ENCODE data around the gene SARDH. TPM values are rescaled to one million over a fixed set of nuclear protein-coding genes. Genes with fewer than 3 reads are reported as not detected.
A peak's percentile ranks its signal among the peaks of the same experiment; 100 is the strongest.

SARDH gene
- total and polyA plus RNA-seq, 2 donors (not counting 1 experiment from before 2014, with no cell fraction given): 0.03 to 0.07 TPM

DNA sequence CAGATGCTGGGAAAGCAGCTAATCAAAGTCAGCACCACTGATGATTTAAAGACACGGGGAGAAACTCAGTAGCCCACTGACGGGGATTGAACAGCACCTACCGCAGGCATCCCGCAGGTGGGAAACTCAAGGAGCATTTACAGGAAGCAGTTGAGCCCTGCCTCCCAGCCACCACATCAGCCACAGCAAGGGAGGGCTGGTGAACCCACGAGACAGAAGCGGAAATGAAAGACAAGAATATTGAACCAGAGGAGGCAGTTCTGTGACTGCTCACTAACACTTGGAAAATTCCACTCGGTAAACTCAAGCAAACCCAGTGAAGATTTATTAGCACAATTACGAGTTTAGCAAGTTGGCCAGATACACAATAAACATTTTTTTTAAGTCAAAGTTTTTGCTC, 118.4 kb downstream of the SARDH start:
- Mint-ChIP-seq H3K27ac (no peak overlapping the region), H3K9me3 (ENCODE audit: insufficient read depth) (no peaks in the 10 kb centered on the region), H3K27me3 (peaks cover 26% of the 10 kb centered on the region), H3K4me1 (peaks cover 12% of the 10 kb centered on the region), H3K4me3 (peak overlapping the region; percentile 21)
- Histone ChIP-seq H3K36me3 (replicated peaks in 1 of 2; ENCODE audit: control extremely low read depth in 1 of 2, control insufficient read depth in 1 of 2, extremely low read depth in 1 of 2, insufficient read depth in 2 of 2, low read length in 1 of 2) (no peaks in the 10 kb centered on the region), H3K4me3 (ENCODE audit: control extremely low read depth in 1 of 5, extremely low read depth in 1 of 5, insufficient read depth in 1 of 5, low read depth in 2 of 5, low read length in 4 of 5) (no peak overlapping the region), H3K27me3 (replicated peaks in 1 of 4; ENCODE audit: control extremely low read depth in 1 of 4, control insufficient read depth in 3 of 4, insufficient read depth in 4 of 4, low read length in 3 of 4) (peaks cover 0 to 31% (median 4%) of the 10 kb centered on the region in 4 experiments), H3K9me3 (ENCODE audit: control extremely low read depth in 1 of 3, control insufficient read depth in 2 of 3, insufficient read depth in 1 of 3, low read length in 2 of 3) (peaks cover 0 to 8% (median 0%) of the 10 kb centered on the region in 3 donors), H3K9ac (ENCODE audit: low read length) (no peak overlapping the region), H2AFZ (ENCODE audit: insufficient read depth, low read depth, low read length, poor library complexity, severe bottlenecking) (no peak overlapping the region), H3K4me1 (ENCODE audit: control insufficient read depth in 2 of 2, insufficient read depth in 2 of 2, low read length in 2 of 2) (peaks cover 7 to 9% of the 10 kb centered on the region in 2 donors), H3K79me2 (ENCODE audit: control insufficient read depth, insufficient read depth, low read length) (no peaks in the 10 kb centered on the region), H4K20me1 (ENCODE audit: control insufficient read depth, insufficient read depth, low read length, poor library complexity, severe bottlenecking) (no peaks in the 10 kb centered on the region), H3K27ac (ENCODE audit: low read length in 2 of 2) (no peak overlapping the region), H3K4me2 (replicated peaks; ENCODE audit: low read depth, low read length, poor library complexity, severe bottlenecking) (peak overlapping the region; percentile 30)
- WGBS (ENCODE audit: insufficient coverage): 3% methylated on average over 7 of the region's 8 CpGs
- CTCF ChIA-PET: no interaction called here
- POLR2A ChIA-PET: no interaction called here
- ATAC-seq (ENCODE audit: low read depth) (no peak), DNase-seq (peak; percentile 56)
- TF ChIP-seq EZH2 (IDR thresholded peaks at IDR 0.05; ENCODE audit: borderline replicate concordance, insufficient read depth, low read depth, low read length, poor library complexity, severe bottlenecking) (no peak), CTCF (IDR thresholded peaks at IDR 0.05) (no peak)
- intact Hi-C loops (cut with micrococcal nuclease): no loop called here

DNA sequence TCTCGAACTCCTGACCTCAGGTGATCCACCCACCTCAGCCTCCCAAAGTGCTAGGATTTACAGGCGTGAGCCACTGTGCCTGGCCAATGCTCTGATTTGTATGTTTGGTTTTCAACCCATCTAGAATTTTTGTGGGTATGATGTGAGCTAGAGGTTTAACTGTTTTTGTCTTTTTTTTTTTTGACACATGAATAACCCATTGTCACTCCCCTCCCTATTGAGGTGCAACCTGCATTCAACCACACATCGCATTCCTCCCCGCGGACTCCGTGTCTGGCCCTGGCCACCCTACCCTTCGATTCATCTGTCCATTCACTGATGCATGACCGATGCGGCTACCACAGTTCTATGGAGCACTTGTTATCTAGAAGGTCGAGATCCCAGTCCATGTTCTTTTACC, 119.4 kb downstream of the SARDH start:
- Mint-ChIP-seq H3K9me3 (ENCODE audit: insufficient read depth) (no peaks in the 10 kb centered on the region), H3K4me1 (peaks cover 12% of the 10 kb centered on the region), H3K27ac (peak overlapping the region; percentile 28), H3K4me3 (no peak overlapping the region), H3K27me3 (peaks cover 30% of the 10 kb centered on the region)
- Histone ChIP-seq H2AFZ (ENCODE audit: insufficient read depth, low read depth, low read length, poor library complexity, severe bottlenecking) (no peak overlapping the region), H3K4me3 (ENCODE audit: control extremely low read depth in 1 of 5, extremely low read depth in 1 of 5, insufficient read depth in 1 of 5, low read depth in 2 of 5, low read length in 4 of 5) (no peak overlapping the region), H4K20me1 (ENCODE audit: control insufficient read depth, insufficient read depth, low read length, poor library complexity, severe bottlenecking) (no peaks in the 10 kb centered on the region), H3K36me3 (replicated peaks in 1 of 2; ENCODE audit: control extremely low read depth in 1 of 2, control insufficient read depth in 1 of 2, extremely low read depth in 1 of 2, insufficient read depth in 2 of 2, low read length in 1 of 2) (no peaks in the 10 kb centered on the region), H3K4me1 (ENCODE audit: control insufficient read depth in 2 of 2, insufficient read depth in 2 of 2, low read length in 2 of 2) (peaks cover 7 to 9% of the 10 kb centered on the region in 2 donors), H3K4me2 (replicated peaks; ENCODE audit: low read depth, low read length, poor library complexity, severe bottlenecking) (no peak overlapping the region), H3K9me3 (ENCODE audit: control extremely low read depth in 1 of 3, control insufficient read depth in 2 of 3, insufficient read depth in 1 of 3, low read length in 2 of 3) (peaks cover 0 to 4% (median 0%) of the 10 kb centered on the region in 3 donors), H3K27ac (ENCODE audit: low read length in 2 of 2) (no peak overlapping the region), H3K9ac (ENCODE audit: low read length) (no peak overlapping the region), H3K79me2 (ENCODE audit: control insufficient read depth, insufficient read depth, low read length) (no peaks in the 10 kb centered on the region), H3K27me3 (replicated peaks in 1 of 4; ENCODE audit: control extremely low read depth in 1 of 4, control insufficient read depth in 3 of 4, insufficient read depth in 4 of 4, low read length in 3 of 4) (peaks cover 0 to 24% (median 3%) of the 10 kb centered on the region in 4 experiments)
- no peak for ATAC-seq (ENCODE audit: low read depth)
- DNase-seq: no peak
- TF ChIP-seq CTCF (IDR thresholded peaks at IDR 0.05): no peak
- TF ChIP-seq EZH2 (IDR thresholded peaks at IDR 0.05; ENCODE audit: borderline replicate concordance, insufficient read depth, low read depth, low read length, poor library complexity, severe bottlenecking): no peak
- CTCF ChIA-PET: no interaction called here
- intact Hi-C loops (cut with micrococcal nuclease): no loop called here
- POLR2A ChIA-PET: no interaction called here
- WGBS (ENCODE audit: insufficient coverage): 91% methylated on average over 9 of the region's 10 CpGs
